A549 (cell line): ENCODE data around the gene PLXNB3.

Experiments used
- CHD4 ChIP-seq: fragments of 200-600 bp; sonication (generic); IDR thresholded peaks from 2 replicates; pipeline ENCODE4 v1.6.1; 2016; ENCODE audit warnings: antibody characterized with exemption, mild to moderate bottlenecking, borderline replicate concordance
- MYC ChIP-seq: IDR thresholded peaks from 2 replicates; pipeline ENCODE4 v1.6.1; 2012; ENCODE audit warnings: mild to moderate bottlenecking, inconsistent platforms, low read length, improper control_type of control experiment, borderline replicate concordance
- TF ChIP-seq, protein P1 (sequence below): fragments of >200 bp; sonication (Bioruptor Twin); formaldehyde crosslinking; IDR thresholded peaks from 3 replicates; pipeline ENCODE4 v1.5.1; 2016

GRCh38 chrX:153776611-153777045, 12.6 kb downstream of the PLXNB3 start:
- TF ChIP-seq, protein P1, sequence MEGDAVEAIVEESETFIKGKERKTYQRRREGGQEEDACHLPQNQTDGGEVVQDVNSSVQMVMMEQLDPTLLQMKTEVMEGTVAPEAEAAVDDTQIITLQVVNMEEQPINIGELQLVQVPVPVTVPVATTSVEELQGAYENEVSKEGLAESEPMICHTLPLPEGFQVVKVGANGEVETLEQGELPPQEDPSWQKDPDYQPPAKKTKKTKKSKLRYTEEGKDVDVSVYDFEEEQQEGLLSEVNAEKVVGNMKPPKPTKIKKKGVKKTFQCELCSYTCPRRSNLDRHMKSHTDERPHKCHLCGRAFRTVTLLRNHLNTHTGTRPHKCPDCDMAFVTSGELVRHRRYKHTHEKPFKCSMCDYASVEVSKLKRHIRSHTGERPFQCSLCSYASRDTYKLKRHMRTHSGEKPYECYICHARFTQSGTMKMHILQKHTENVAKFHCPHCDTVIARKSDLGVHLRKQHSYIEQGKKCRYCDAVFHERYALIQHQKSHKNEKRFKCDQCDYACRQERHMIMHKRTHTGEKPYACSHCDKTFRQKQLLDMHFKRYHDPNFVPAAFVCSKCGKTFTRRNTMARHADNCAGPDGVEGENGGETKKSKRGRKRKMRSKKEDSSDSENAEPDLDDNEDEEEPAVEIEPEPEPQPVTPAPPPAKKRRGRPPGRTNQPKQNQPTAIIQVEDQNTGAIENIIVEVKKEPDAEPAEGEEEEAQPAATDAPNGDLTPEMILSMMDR: no peak
- TF ChIP-seq MYC: no peak
- no peak for TF ChIP-seq CHD4
